ENCODE data around the gene PLCL2. TPM values are rescaled to one million over a fixed set of nuclear protein-coding genes. Genes with fewer than 3 reads are reported as not detected.

Gene PLCL2
- total and polyA plus RNA-seq, 2 donors (not counting 3 experiments of a cell fraction or from before 2014, with no cell fraction given) = 2.3 to 10.7 TPM

DNA sequence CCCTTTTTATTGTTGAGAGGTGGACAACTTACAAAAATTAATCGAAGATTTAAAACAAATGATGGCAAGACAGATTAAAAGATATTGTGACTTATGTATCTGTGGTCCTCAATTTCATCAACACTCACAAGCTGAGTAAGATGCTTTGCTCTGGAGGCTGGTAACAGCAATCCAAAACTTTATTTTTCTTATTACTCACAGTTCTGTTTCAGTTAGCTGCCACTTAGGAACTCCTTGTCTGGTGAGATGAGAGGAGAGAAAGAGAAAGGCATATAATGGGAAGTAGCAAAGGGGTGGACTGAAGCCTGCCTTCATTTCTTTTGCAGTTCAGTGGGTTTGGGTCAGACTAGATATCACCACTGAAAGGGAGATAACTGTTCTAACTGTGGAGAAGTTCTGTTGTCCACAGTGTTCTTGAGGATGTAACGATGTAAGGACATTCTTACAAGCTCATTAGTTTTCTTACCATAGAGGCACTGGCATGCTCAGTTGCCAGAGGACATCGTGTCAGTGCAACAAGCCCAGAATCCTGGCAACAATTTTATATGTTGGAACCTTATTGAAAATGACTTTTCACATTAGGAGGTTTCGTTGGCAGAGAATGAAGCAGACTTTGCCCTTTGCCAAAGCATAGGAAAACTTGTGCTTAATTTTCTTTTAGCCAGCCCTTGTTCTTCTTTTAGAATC, 93.6 kb downstream of the PLCL2 start:
- BruUV-seq (replicated peaks) = no TSS peak
- Histone ChIP-seq H3K4me3 (replicated peaks in 1 of 3; ENCODE audit: insufficient read depth in 1 of 3, low read depth in 1 of 3, low read length in 3 of 3) (no peak overlapping the region), H3K9me3 (replicated peaks; ENCODE audit: control insufficient read depth, insufficient read depth, low read length) (no peaks in the 10 kb centered on the region), H3K9ac (replicated peaks; ENCODE audit: extremely low read depth, insufficient read depth, low read length) (no peak overlapping the region), H3K36me3 (ENCODE audit: control insufficient read depth in 2 of 2, extremely low read depth in 1 of 2, insufficient read depth in 2 of 2, low read length in 2 of 2) (no peaks in the 10 kb centered on the region), H3K27ac (ENCODE audit: insufficient read depth, low read depth, low read length) (no peak overlapping the region), H2AFZ (ENCODE audit: low read depth, low read length) (no peak overlapping the region), H3K4me1 (ENCODE audit: control insufficient read depth, extremely low read depth, insufficient read depth, low read length) (no peaks in the 10 kb centered on the region), H3K9me1 (replicated peaks; ENCODE audit: control insufficient read depth, extremely low read depth, insufficient read depth, low read length) (no peaks in the 10 kb centered on the region), H3K27me3 (ENCODE audit: control insufficient read depth in 2 of 2, insufficient read depth in 2 of 2, low read length in 2 of 2) (no peaks in the 10 kb centered on the region), H4K20me1 (replicated peaks; ENCODE audit: control insufficient read depth, extremely low read depth, insufficient read depth, low read length) (peaks cover 5% of the 10 kb centered on the region), H3K4me2 (ENCODE audit: insufficient read depth, low read length) (no peak overlapping the region), H3K79me2 (ENCODE audit: control insufficient read depth, insufficient read depth, low read length) (no peaks in the 10 kb centered on the region)
- dilution Hi-C loops (cut with MboI; ENCODE audit: extremely low pct_ligation_motif_present, low sequenced_read_pairs) = no loop called here
- intact Hi-C loops (cut with micrococcal nuclease) = no loop called here
- DNase-seq (ENCODE audit: low read depth, low spot score) = no peak
- POLR2A ChIA-PET = no interaction called here
- no peak for FAIRE-seq
- CTCF ChIA-PET = no interaction called here
- TF ChIP-seq EZH2 (IDR thresholded peaks at IDR 0.05; ENCODE audit: borderline replicate concordance, low read depth, low read length, severe bottlenecking) (no peak), POLR2AphosphoS5 (IDR thresholded peaks at IDR 0.05; ENCODE audit: insufficient read depth, low read depth, low read length) (no peak), GATA2 (IDR thresholded peaks at IDR 0.05; ENCODE audit: insufficient read depth, insufficient read length, low read depth, low read length) (no peak), MYC (IDR thresholded peaks at IDR 0.05; ENCODE audit: low read depth, low read length) (no peak), FOS (IDR thresholded peaks at IDR 0.05; ENCODE audit: borderline replicate concordance, insufficient read depth, low read length) (no peak), CTCF (IDR thresholded peaks at IDR 0.05; ENCODE audit: extremely low read depth in 1 of 2, insufficient read depth in 1 of 2, low read depth in 1 of 2, low read length in 2 of 2) (no peak), POLR2A (IDR thresholded peaks at IDR 0.05; ENCODE audit: low read depth, low read length) (no peak), JUN (IDR thresholded peaks at IDR 0.05; ENCODE audit: borderline replicate concordance, insufficient read depth, insufficient read length, low read depth) (no peak)
- TF ChIP-seq, protein P1, sequence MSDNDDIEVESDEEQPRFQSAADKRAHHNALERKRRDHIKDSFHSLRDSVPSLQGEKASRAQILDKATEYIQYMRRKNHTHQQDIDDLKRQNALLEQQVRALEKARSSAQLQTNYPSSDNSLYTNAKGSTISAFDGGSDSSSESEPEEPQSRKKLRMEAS (IDR thresholded peaks at IDR 0.05; ENCODE audit: insufficient read depth, insufficient read length) = no peak
